ENCODE results near the gene RAB43.
"Not testable (repeated sequence)": the region's sequence is repeated elsewhere in the genome, so short reads cannot be mapped to it uniquely, and the experiment has no call there.

Gene RAB43

DNA sequence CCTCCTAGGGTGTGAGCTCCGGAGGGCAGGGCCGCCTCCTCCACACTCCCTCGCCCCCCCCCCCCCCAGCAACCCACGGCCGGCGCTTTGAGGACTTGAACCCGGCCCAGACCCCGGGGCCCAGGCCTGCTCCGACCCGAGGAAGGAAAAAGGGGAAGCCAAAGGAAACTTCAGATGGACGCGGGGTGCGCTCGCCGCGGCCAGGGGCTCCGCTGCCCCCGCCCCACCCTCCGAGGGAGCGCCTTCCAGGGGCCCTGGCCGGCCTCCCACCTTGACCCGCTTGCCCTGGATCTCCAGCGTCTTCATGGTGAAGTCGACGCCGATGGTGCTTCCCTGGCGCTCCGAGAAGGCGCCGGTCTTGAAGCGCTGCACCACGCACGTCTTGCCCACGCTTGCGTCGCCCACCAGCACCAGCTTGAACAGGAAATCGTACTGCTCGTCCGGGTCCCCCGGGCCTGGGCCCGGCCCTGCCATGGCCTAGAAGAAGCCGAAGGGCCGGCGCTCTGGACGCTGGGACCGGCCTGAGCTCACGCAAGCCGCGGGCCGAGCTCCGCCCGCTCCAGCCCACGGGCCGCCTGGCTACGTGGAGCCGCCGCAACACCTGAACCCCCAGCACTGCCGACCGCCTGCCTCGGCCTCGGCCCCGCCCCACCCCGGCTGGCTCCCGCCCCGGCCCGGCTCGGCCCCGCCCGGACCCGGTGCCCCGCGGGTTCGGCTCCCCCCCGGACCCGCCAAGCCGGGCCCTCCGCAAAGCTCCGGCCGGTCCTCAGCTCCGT, 400 bp downstream of the RAB43 start:
- DNase-seq = no peak

DNA sequence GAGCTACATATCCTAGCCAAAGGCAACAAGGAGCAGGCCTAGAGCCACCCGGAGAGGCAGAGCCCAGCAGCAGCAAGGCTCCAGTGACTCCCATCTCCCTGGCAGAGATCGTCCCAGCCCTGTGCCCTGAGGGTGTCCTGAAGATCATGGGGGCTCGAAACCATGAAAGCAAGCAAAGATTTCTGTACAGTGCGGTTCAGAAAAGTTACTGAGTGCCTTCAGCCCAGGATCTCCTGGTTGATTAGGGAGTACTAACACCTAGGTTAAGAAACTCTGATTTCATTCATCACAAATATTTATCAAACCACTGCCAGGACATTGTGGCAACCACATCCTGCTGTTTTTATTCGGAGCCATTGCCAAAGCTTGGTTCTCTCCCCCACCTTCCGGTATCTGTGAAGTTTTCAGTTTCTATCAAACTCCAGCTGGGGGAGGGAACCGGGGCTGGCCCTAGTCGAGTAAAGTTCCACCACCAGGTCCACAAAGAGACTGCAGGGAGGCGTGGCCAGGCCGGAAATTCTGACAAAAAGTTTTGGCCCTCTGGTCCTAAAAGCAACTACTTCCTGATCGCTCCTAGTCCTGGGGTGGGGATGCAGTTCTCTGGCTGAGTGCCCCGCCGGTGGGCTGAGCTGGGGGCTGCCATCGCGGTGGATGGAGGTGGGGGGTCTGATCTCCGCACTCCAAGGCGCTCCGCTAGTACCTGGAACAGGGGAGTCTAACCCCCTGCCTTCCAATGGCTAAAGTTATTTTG, 1.2 kb downstream of the RAB43 start:
- peak; percentile 11 for DNase-seq

GRCh38 chr3:129119365-129120100, 2.1 kb downstream of the RAB43 start:
- no peak for DNase-seq

DNA sequence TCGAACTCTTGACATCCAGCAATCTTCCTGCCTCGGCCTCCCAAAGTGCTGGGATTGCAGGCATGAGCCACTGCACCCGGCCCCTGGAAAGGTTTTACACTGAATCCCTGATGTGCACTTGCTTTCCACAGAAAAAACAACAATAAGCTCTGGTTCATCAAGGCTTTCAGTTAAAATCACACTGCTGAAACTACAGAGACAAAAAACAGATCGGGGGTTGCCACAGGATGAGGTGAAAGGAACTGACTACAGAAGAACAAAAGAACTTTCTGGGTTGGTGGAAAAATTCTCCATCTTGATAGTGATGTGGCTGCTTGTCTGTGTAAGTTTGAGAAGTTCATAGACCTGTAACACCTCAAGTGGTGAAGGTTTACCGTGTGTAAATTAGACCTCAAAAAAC, 2.9 kb downstream of the RAB43 start:
- no peak for DNase-seq

DNA sequence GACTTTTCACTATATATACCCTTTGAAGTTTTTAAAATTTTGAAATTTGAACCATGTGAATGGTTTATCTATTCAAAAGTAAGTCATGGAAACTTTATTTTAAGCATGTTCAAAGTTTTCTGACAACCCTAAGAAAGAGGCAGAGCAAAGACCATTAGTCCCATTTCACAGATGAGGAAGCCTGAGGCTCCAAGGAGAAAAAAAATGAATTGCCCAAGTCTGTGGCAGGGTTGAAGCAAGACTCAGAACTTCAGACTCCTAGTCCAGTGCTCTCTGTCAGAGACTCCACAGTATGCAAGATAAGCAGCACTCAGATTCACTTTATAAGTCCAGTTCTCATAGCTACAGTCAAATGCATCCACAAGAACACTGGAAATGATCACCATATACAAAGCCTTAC, 4.5 kb downstream of the RAB43 start:
- DNase-seq = no peak

GRCh38 chr3:129116482-129116946, 5.1 kb downstream of the RAB43 start:
- DNase-seq = no peak

- DNase-seq = no peak
Measured at GRCh38 chr3:129114455-129114854, 7.1 kb downstream of the RAB43 start.

DNA sequence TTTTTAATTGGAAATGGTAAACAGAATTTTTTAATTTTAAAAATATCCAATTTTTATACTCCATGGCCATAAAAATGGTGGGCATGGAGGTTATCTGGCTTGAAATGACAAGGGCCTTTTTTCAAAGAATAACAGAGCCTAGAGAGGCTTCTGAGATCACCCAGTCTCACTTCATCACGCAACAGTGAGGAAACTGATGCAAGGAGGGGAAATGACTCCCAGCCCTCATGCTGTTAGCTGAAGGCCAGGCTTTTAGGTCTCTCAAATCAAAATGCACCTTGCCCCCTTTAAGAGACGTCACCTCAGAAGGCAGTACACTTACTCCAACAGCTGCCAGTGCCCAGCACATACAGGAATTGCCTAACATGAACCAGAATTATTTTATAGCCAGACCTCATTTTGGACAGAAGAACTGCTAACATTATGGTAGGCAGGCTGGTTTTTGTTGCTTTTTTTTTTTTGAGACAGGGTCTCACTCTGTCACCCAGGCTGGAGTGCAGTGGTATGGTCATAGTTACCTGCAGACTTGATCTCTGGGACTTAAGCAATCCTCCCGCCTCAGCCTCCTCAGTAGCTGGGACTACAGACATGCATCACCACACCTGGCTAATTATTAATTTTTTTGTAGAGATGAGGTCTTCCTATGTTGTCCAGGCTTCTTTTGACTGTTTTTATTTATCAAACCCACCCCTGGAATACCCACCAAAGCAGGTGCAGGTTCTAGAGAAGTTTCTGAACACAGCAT, 9.1 kb downstream of the RAB43 start:
- no peak for DNase-seq

DNA sequence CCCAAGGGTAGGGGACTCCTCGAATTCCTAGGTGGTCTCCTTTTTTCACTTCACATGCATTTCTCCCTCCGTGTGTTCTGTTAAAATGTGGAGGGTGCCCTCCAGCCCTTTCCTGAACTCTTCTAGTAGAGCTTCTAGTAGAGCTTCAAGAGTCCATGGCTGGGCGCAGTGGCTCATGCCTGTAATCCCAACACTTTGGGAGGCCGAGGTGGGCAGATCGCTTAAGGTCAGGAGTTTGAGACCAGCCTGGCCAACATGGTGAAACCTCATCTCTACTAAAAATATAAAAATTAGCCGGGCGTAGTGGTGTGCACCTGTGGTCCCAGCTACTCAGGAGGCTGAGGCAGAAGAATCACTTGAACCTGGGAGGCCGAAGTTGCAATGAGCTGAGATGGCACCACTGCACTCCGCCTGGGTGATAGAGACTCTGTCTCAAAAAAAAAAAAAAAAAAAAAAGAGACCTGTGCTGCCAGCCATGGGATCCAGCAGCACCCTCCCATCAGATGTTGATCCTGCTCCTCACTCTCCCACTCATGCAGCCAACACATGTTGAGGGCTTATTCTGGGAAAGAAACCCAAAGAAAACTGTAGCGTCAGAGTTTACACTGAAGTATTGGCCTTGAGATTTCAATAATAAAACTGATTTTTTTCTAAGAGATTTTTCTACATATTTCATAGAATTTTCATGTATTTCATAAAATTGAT, 10.4 kb downstream of the RAB43 start:
- not testable (repeated sequence) for DNase-seq

- no peak for DNase-seq
Measured at GRCh38 chr3:129107793-129108192, 13.8 kb downstream of the RAB43 start.

DNA sequence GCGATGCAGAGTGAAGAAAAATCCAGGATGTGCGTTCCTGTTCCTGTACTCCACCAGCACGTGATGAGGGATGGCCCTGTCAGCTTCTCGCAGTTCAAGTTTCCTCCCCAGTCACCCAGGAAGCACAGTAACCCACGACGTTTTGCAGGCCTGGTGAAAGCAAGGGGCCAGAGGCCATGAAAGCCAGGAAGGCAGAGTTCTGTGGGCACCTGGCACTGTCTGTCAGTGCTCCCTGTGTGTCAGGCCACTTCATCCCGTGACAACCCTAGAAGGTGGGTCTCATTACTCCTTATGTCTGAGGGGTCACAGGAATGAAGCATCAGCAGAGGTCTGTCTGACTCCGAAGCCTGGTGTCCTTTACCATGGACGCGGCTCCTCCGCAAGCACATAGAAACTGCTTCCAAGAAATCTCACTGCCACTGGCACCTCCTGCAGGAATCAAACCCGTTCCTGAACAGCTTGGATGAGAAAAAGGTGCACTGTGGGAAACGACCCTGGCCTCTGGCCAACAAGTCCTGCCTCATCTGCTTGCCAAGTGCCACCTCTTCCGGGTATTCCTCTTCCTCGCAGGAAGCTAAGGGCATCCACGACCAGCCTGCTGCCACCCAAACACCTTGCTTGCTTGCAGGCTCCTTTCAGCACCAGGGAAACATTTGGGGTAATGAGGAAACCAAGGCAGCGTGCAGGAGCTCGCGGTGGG, 14.6 kb downstream of the RAB43 start:
- peak; percentile 35 for DNase-seq

DNA sequence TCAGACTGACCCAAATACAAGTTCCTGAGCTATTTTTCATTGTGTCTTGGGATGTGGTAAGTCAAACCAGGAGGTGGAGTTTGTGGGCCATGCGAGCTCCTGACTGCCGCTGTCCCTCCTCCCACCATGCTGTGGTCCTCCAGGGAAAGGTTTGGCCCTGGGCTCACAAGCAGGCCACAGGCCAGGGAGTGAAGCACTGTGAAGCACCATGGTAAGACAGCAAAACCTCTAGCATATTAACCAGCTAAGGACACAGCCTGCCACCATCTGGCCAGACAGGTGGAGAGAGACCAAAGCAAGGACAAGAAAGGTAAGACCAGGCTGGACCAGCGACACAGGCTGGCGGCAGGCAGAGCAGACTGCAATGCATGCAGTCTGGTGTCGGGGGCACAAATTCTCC, 15.3 kb downstream of the RAB43 start:
- peak; percentile 13 for DNase-seq

- DNase-seq = no peak
Measured at GRCh38 chr3:129105862-129106261, 15.7 kb downstream of the RAB43 start.

DNA sequence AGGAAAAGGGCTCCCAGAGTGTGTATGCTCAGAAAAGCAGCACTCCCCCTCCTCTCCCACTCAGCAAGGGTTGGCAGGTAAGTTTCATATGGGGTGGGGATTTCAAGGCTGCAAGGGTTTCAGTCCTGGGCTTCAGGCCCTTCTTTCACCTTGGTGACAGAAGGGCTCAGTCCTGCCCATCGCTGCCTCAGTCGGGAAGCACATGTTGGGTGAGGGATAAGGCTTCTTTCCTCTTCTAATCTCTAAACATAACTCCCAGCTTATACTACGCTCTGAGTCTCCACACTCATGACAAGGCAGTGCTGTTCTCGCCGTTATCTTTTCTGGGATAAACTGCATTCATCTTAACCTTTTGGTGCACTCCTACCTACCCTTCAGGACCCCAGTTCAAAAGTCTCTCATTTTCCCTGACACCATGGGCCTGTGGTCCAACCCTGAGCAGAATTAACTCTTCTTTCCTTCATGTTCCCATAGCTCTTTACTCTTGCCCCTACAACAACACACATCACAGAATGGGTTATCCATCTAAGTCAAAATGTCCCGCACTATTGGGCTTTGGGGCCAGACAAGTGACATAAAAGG, 17.0 kb downstream of the RAB43 start:
- no peak for DNase-seq

DNA sequence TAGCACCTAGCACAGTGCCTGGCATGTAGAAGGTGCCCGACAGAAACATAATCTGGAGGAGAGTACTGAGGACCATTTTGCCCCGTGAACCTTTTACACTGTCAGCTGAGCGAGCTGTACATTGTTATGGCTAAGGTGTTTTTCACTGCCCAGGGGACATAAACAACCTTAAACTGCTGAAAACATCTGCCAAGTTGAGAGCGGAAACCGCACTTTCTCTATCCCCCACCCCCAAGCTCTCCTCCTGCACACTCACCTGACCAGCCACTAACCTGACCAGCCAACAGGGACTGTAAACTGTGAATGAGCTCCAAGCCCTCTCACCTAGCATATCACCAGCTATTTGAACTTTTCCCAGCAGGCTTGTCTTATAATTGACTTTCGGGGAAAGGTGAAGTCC, 17.6 kb downstream of the RAB43 start:
- DNase-seq = no peak

DNA sequence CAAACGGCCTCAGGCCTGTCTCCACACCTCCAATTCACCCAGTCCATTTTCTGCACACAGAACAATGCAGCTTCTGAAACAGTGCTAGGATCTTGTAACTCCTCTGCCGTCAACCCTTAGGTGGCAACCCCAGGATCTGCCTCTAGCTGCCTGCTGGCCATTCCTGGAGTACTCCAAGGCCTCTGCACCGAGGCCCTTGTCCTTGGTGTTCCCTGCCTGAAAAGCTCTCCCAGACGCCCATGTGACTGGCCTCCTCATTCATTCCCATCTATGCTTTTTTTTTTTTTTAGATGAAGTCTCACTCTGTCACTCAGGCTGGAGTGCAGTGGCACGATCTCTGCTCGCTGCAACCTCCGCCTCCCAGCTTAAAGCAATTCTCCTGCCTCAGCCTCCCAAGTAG, 18.3 kb downstream of the RAB43 start:
- DNase-seq = no peak

DNA sequence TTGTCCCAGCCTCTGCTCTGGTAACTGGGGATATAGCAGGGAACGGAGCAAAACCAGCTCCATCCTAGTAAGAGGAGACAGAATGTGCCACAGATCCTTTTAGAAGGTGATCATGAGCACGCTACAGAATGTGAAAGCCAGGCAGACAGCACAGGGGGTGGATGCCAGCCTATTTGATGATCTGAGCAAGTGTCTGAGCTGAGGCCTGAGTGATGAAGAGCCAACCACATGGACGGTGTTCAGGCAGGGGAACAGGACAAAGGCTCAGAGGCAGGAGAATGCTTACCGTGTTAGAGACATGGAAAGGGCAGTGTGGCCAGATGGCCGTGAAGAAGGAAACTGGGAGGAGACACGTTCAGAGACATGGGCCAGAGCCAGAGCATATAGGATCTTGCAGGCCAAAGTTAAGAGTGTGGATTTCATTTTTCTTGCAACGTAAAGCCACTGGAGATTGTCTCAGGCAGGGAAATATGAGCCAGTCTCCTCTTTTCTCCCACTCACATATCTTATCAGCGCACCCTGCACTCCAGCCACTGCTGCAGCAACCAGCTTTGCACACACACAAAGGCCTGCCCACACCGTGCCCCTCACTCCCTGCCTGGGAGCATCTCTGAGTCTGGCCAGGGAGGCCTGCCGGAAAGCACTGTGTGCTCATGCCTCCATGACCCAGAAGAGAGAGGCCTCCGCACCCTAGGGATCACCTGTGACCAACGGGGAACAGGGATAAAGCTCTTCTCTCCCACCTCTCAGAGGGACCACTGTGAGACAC, 20.1 kb downstream of the RAB43 start:
- DNase-seq = no peak

GRCh38 chr3:129100274-129100673, 21.3 kb downstream of the RAB43 start:
- DNase-seq = no peak

- no peak for DNase-seq
Measured at GRCh38 chr3:129095285-129095684, 26.3 kb downstream of the RAB43 start.

DNA sequence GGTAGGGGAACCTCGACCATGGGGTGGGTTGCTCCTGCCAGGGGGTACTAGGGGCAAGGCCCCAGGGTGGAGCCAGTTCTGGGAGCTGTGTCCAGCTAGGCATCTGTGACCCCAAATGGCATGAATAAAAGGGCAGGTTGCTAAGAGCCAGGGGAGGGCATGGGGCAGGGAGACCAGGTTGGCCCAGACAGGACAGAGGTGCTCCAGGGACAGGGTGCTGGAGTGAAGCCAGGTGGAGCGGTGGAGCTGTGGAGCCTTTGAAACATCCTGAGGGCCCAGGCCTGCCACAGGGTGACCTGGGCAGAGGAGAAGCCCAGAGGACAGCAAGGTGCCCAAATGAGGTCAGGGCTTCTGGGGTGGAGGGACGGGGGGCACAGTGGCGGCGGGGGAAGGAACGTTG, 33.3 kb downstream of the RAB43 start:
- not testable (repeated sequence) for DNase-seq
